Prostate gland (tissue), 2 donors: Measurements from ENCODE around the gene MAML1.

Experiments
- POLR2A ChIP-seq: fragments of 450-650 bp; IDR thresholded peaks from one replicate; pipeline ENCODE4 v1.6.1; 2016; ENCODE audit warnings: antibody characterized with exemption, mild to moderate bottlenecking
- POLR2AphosphoS5 ChIP-seq: sonication (generic); formaldehyde crosslinking; IDR thresholded peaks from one replicate; pipeline ENCODE4 v1.6.1; 2017; ENCODE audit warnings: antibody characterized with exemption
- TF ChIP-seq, protein P1 (sequence below), 4 experiments: fragments of 200-600 bp in 2 of 4; fragments of 450-650 bp in 2 of 4; sonication (generic) in 2 of 4; IDR thresholded peaks; 1 replicate in 3 of 4; 2 replicates in 1 of 4; pipeline ENCODE4 v1.5.1; 2016 to 2019; ENCODE audit warnings: antibody characterized with exemption in 4 of 4, mild to moderate bottlenecking in 2 of 4, moderate library complexity in 2 of 4

DNA sequence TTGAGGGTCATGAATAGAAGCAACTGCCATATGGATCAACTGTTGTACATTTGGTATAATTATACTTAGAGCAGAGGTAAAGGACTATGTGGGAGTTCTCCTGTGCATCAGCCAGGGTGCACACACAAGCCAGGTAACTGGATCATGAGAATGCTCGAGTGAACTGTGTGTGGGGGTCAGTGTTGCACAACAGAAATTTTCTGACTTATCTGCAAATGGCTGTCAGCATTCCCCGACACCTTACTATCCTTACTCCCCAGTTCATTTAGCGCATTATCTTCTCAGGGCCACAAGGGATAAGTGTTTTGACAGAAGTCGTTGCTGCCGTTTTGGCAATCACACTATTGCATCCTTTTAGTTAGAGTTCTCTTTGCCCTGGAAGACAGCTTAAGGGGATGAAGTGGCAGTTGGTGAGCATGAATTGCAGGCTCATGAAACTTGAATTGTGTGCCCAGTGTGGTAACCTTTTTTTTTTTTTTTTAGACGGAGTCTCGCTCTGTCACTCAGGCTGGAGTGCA, 32.2 kb upstream of the MAML1 start:
- TF ChIP-seq, protein P1, sequence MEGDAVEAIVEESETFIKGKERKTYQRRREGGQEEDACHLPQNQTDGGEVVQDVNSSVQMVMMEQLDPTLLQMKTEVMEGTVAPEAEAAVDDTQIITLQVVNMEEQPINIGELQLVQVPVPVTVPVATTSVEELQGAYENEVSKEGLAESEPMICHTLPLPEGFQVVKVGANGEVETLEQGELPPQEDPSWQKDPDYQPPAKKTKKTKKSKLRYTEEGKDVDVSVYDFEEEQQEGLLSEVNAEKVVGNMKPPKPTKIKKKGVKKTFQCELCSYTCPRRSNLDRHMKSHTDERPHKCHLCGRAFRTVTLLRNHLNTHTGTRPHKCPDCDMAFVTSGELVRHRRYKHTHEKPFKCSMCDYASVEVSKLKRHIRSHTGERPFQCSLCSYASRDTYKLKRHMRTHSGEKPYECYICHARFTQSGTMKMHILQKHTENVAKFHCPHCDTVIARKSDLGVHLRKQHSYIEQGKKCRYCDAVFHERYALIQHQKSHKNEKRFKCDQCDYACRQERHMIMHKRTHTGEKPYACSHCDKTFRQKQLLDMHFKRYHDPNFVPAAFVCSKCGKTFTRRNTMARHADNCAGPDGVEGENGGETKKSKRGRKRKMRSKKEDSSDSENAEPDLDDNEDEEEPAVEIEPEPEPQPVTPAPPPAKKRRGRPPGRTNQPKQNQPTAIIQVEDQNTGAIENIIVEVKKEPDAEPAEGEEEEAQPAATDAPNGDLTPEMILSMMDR (IDR thresholded peaks at IDR 0.05) = no peak
- TF ChIP-seq POLR2AphosphoS5 (no peak), POLR2A (no peak)
